OCI-LY7 (cell line): ENCODE measurements around the gene RNF157.

Experiments
- CTCF ChIP-seq: fragments of 200-600 bp; sonication (generic); conservative IDR thresholded peaks from 2 replicates; pipeline ENCODE4 v1.5.1; 2014; ENCODE audit warnings: mild to moderate bottlenecking, antibody characterized with exemption, low read length, moderate library complexity, mixed read lengths
- EZH2phosphoT487 ChIP-seq: fragments of 200-600 bp; sonication (generic); IDR thresholded peaks from 2 replicates; pipeline ENCODE4 v1.6.1; 2018; ENCODE audit warnings: low read depth, borderline replicate concordance, mild to moderate bottlenecking, mixed run types, antibody characterized with exemption, low read length, moderate library complexity, mixed read lengths

GRCh38 chr17:76153202-76153601 lies 87.1 kb downstream of the RNF157 start:
- TF ChIP-seq CTCF (no peak), EZH2phosphoT487 (no peak)
